T47D (cell line): ENCODE measurements around the gene SFMBT1.

Experiments
- DNase-seq, 2 experiments: peaks; one replicate each; pipeline versions ENCODE4 v3.0.0 to v3.0.0-alpha.2; 2011 to 2012; ENCODE audit warnings: low read depth in 1 of 2, low spot score in 1 of 2
- JUND ChIP-seq: IDR thresholded peaks from 2 replicates; pipeline ENCODE4 v1.6.1; 2012; ENCODE audit warnings: low read depth
- in situ Hi-C: cut with HindIII; loops from 2 replicates; pipeline ENCODE4 v1.10.0; 2016; ENCODE audit warnings: low sequenced_read_pairs, low pct_unique_long_range_greater_than_20kb

The SFMBT1 gene

DNA sequence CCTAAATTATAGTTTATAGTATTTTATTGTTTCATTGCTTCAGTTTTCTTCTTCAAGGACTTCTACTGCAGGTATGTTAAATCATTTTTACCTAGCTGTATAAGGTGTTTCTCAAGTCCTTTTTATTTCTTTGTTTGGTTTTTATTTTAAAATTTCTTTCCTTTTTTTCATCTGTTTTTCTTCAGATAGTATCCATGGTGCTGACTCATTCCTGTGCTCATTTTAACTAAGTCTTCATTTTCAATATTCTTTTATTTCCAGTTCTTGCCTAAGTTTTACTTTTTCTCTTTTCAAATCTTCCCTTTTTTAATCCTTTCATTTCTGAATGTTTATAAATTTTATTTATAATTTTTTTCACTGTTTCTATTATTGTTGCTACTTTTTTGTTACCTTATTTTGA is 106.3 kb downstream of the SFMBT1 start:
- in situ Hi-C loops, result no loop called here

DNA sequence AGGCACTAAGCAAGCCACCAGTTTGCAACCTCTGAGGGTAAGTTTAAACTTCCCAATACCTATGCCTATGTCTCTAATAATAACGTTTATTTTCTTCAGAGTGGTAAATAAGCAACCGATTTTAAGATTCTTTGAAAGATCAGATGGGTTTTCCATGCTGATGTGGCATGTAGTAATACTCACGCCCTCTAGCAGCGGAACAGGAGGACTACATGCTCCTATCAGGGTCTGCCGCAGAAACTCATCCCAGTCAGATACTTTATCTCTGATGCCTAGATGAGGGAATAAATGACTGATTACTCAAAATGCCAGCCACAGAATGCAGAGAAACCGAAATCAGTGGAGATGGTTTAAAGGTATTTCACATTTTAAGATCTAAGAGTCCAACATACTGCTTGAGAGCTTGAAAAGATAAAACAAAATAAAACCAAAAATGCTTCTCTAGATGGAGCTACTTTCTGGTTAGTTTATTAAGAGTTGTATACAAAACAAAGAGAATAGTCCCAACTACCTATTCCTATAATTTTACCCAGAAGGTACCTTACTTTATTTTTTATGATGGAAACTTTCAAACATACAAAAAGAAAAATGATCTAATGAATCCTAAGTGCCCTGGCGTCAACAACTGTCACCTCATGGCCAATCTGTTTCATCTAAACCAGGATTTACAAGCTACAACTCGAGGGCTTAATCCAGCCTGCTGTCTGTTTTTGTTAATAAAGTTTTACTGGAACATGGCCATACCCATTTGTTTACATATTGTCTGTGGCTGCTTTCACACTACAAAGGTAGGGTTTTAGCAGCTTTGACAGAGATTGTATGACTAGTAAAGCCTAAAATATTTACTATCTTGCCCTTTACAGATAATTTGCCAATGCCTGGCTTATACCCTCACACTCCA is 111.0 kb downstream of the SFMBT1 start:
- peak; percentile 10 to 36 for DNase-seq
- in situ Hi-C loops, result no loop called here
- no peak for TF ChIP-seq JUND

More for the DNA sequence above, 106.3 kb downstream of the SFMBT1 start:
- no peak for DNase-seq
- TF ChIP-seq JUND, result no peak

DNA sequence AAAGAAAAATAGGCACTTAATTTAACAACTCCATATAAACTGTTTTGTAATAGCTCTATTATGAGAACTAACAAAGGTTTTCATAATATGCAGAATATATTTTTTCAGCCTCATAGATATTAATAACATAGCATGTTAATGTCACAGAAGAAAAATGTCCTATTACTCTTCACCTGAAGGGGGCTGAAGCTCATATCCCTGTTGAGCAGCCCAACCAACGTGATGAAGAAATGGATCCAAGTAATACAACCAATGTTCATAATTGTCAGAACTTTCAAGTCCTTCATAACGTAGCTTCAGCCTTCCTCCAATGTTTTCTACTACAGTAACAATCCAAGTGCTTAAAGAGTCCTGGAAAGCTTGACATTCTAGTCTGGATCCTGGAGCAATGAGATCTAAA is 114.0 kb downstream of the SFMBT1 start:
- in situ Hi-C loops, result no loop called here
- TF ChIP-seq JUND, result no peak

DNA sequence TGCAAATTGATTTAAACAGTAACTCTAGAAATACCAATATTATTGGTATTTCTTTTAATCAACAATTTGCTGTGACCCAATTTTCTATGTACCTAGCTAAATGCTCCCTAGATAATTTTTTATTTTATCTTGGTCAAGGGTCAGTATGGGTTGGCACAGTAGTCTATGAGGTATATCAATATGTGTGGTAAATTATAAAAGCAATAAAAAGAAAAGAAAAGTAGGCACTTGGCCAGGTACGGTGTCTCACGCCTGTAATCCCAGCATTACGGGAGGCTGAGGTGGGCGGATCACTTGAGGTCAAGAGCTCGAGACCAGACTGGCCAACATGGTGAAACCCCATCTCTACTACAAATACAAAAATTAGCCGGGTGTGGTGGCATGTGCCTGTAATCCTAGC is 114.5 kb downstream of the SFMBT1 start:
- no peak for TF ChIP-seq JUND
- no peak for DNase-seq
- in situ Hi-C loops, result no loop called here

More for the DNA sequence above, 114.0 kb downstream of the SFMBT1 start:
- peak in 1 of 2 experiments; percentile 1 for DNase-seq

DNA sequence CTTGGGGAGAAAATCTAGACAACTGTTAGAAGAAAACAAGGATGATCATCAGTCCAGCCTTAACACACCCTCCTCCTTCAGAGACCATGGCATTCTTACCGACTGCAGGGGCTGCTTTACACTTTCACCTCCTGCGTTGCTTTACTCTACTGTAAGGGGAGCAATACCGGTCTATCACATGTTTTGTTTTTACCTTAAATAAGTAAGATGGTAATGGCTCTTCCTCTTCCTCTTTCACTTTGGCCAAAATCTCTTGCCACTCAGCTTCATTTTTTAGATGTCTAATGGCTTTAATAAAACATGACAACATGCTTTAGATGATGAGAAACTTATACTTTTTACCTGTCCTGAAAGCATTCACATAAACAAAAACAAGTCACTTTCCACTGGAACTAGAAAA is 115.1 kb downstream of the SFMBT1 start:
- no peak for TF ChIP-seq JUND
- DNase-seq, result no peak
- in situ Hi-C loops, result no loop called here

DNA sequence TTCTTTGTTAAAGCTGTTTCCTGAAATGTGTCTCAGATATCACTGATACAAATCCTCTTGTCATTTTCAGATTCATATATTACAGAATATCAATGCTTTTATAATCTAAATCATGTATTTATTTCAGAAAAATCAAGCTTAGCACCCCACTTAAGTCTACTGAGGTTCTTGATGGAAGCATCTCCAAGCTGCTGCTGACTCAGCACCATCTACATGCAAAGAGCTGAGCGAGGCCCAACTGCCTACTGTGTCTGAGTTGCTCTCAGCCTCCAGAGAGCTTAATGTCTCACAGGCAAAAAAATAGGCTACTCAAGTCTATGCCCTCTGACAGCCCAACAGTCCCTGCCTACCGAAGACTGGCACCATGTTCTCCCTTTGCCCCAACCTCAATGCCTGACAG is 119.3 kb downstream of the SFMBT1 start:
- DNase-seq, result no peak
- in situ Hi-C loops, result no loop called here
- no peak for TF ChIP-seq JUND

DNA sequence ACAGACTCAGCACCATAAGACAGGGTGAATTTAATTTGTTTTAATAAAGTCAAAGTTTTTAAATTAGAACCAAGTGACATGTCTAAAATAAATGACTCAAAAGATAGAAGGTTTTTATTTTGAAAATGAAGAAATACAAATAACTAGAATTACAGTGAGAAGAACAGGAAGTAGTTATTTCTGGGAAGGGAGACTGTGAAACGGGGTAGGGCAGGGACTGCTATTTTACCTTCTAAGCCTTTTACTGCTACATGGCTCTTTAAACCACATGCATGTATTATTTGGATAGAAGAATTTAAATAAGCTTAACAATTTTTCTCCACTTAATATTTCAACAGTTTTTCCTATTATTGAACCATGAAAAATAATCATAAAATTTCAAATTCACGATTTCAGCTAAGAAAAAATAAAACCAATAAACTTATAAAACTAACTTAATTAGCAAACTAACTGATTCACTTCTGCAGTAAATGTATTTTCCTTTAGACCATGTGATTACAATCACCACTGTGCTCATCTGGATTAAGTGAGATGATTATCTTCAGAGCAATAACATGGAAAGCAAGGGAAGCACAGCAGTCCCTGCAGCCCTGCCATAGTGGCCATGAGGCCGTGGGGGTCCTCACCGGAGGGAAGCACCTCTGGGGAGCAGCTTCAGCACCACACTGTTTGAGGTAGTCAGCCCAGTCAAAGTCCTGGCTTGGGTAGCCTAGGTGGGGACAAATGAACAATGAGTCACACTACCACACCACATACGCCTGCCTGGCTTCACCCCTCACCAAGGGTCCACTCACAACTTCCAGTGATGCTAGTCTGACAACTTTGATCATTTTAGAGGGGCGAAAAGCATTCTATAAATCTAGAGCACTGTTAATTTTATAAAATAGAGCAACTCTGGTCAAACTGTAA is 120.2 kb downstream of the SFMBT1 start:
- in situ Hi-C loops, result no loop called here
- no peak for TF ChIP-seq JUND
- DNase-seq, result no peak

DNA sequence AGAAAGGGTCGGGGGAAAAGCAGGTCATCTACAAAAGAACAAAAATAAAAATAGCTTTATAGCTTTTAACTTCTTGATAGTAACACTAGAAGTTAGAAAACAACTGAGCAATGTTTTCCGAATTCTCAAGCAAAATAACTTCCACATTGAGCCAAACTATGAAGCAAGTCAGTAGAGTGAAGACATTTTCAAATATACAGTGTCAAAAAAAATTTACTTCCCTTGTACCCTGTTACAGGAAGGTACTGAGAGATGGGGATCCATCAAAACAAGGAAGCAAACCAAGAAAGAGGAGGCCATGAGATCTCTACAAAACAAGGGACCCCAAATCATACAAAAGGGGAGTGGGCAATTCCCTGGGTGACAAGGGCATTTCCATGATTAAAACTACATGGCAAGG is 121.9 kb downstream of the SFMBT1 start:
- no peak for TF ChIP-seq JUND
- in situ Hi-C loops, result no loop called here
- DNase-seq, result no peak

DNA sequence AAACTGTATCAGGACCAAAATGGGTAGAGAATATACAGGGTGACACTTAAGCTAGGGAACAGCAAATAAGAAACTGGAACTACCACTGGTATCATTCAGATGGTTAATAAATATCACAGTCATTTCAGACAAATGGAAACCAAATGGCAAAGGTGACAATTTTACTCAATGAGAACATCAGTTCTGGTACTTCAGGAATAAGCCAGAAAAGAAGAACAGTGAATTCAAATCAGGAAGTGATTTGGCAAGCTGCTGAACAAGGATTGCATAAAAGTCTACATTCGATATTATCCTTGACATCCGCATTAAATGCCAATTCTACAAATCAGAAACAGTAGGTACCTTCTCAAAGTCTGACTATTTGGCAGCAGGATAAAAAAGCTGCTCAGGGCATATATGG is 125.0 kb downstream of the SFMBT1 start:
- no peak for TF ChIP-seq JUND
- no peak for DNase-seq
- in situ Hi-C loops, result no loop called here

DNA sequence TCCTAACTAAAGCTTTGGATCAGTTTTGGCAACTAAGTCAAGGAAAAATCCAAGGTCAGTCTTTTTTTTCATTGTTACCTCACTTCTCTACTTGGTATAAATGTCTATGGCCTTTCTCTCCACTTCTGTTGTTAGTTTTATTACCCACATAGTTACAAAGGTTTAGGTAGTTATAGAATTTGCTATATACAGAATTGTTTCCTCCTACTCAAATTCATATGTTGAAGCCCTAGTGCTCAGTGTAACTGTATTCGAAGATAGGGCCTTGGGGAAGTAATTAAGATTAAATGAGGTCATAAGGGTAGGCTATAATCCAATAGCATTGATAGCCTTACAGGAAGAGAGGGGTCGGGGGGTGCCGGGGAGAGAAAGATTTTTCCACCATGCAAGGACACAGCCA is 128.8 kb downstream of the SFMBT1 start:
- DNase-seq, result no peak
- in situ Hi-C loops, result no loop called here
- TF ChIP-seq JUND, result no peak

DNA sequence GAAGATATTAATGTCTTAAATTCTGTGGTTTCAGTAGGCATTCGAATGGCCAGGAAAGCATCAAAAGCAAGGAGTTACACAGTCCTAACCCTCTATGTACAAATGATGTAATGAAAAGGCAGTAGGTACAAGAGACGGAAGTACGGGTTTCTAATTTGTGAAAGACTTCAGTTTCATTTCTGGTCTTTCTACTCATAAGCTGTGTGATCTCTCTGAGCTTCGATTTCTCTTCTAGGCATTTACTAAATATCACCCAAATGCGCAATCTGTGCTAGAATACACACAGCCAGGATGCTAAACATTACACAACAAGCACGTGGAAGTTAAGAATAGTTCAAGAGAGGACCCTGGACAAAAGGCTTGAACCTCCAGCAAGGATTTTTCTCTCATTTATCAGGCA is 130.6 kb downstream of the SFMBT1 start:
- DNase-seq, result no peak
- no peak for TF ChIP-seq JUND
- in situ Hi-C loops, result no loop called here

DNA sequence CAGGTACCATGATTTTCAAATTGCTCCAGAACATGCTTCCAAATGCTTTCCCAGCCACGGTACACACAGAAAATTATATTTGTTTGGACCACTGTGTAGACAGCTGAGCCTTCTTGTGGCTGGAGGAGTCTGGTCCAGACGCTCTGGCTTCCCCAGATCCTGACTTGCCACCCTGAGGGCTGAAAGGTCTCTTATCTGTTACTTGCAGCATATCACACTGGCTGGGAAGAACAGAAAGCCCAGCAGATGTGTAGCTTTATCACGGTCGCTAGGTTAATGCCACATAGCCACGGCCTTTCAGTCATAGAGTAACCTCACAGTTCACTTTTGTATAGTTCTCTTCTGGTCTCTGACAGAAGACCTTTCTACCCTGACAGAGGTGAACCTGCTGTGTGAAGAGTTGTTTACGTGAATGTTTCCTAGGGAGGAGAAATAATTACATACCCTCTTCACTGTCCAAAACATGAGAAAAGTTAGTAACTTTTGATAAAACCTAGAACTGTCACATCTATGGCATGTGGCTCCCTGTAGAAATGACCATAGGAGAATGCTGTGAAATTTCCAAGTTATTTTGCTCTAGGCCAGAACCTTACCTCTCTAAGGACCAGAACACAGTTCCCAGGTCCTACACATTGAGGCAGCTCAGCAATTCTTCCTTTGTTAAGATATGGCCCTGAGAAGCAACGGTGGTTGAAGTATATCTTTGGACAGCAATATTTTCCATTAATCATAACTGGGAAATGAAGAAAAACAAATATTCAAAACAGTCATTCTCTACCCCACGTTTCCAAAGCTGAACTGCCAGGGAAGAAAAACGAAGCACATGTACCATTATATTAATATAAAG is 132.8 kb downstream of the SFMBT1 start:
- in situ Hi-C loops, result no loop called here

More for the DNA sequence above, 132.8 kb downstream of the SFMBT1 start:
- DNase-seq, result no peak
- no peak for TF ChIP-seq JUND
